ENCODE measurements around the gene CECR2. TPM values are rescaled to one million over a fixed set of nuclear protein-coding genes. Genes with fewer than 3 reads are reported as not detected.

The CECR2 gene
- total and polyA plus RNA-seq, 10 of the 15 experiments (the other 5 are each of a cell fraction or from before 2014, with no cell fraction given) = 0.01 to 0.08 (median 0.01) TPM; not detected in 7

DNA sequence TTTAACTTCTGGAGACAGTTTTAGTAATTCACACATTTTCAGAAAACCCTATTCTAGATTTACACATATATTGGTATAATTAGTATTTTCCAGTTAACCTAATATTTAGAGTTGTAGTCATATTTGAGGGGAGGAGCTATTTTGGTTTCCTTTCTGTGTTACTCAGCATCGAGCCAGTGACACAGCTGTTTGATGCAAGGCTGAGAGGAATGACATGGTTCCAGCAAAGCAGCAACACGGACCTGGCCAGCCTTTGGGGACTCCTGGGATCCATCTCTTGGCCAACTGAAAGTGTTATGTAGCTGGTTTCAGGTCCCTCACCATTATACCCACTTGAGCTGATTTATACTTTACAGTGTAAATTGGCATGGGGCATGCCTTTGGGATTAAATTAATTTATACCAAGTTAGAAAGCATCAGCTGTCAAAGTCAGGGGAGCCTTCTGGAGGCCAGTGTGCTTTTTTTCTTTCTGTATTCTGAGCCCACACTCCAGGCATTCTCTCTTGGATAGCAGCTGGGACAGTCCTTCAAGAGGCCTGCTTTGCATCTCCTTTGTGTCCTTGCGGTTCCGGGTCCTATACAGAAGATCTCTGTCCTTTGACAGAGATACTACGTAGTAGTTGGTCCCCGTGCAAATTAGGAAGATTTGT is 102.8 kb downstream of the CECR2 start (continued):
- TF ChIP-seq, protein P1, sequence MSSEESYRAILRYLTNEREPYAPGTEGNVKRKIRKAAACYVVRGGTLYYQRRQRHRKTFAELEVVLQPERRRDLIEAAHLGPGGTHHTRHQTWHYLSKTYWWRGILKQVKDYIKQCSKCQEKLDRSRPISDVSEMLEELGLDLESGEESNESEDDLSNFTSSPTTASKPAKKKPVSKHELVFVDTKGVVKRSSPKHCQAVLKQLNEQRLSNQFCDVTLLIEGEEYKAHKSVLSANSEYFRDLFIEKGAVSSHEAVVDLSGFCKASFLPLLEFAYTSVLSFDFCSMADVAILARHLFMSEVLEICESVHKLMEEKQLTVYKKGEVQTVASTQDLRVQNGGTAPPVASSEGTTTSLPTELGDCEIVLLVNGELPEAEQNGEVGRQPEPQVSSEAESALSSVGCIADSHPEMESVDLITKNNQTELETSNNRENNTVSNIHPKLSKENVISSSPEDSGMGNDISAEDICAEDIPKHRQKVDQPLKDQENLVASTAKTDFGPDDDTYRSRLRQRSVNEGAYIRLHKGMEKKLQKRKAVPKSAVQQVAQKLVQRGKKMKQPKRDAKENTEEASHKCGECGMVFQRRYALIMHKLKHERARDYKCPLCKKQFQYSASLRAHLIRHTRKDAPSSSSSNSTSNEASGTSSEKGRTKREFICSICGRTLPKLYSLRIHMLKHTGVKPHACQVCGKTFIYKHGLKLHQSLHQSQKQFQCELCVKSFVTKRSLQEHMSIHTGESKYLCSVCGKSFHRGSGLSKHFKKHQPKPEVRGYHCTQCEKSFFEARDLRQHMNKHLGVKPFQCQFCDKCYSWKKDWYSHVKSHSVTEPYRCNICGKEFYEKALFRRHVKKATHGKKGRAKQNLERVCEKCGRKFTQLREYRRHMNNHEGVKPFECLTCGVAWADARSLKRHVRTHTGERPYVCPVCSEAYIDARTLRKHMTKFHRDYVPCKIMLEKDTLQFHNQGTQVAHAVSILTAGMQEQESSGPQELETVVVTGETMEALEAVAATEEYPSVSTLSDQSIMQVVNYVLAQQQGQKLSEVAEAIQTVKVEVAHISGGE (CRISPR knock-in tag; IDR thresholded peaks at IDR 0.05) = no peak
- TF ChIP-seq SMC3 (IDR thresholded peaks at IDR 0.05; ENCODE audit: borderline replicate concordance, low read length) = no peak
- TF ChIP-seq JUND (IDR thresholded peaks at IDR 0.05; ENCODE audit: low read depth, low read length) = no peak
- TF ChIP-seq E4F1 (IDR thresholded peaks at IDR 0.05; ENCODE audit: borderline replicate concordance, partially characterized antibody) = no peak

GRCh38 chr22:17472932-17473331 is 103.7 kb downstream of the CECR2 start:
- no peaks in the 10 kb centered on the region for H3K4me1 ChIP-seq (ENCODE audit: control insufficient read depth, insufficient read depth, low read length)
- H3K4me2 ChIP-seq (ENCODE audit: control insufficient read depth, insufficient read depth) = no peak overlapping the region
- ATAC-seq (no peak), FAIRE-seq (no peak), DNase-seq (ENCODE audit: low read depth, low spot score) (no peak)
- H3K79me2 ChIP-seq (ENCODE audit: control insufficient read depth, insufficient read depth, low read length) = no peaks in the 10 kb centered on the region
- no peaks in the 10 kb centered on the region for H3K9me3 ChIP-seq (replicated peaks; ENCODE audit: control insufficient read depth, insufficient read depth, low read length)
- in situ Hi-C loops (cut with MboI) (no loop called here), intact Hi-C loops (cut with micrococcal nuclease; ENCODE audit: unreplicated experiment) (no loop called here)
- no peaks in the 10 kb centered on the region for H3K36me3 ChIP-seq (ENCODE audit: control insufficient read depth in 2 of 2, insufficient read depth in 2 of 2, low read length in 1 of 2)
- ChIA-PET RAD21 (ENCODE audit: unreplicated experiment) (no interaction called here), SMC1A (ENCODE audit: uncharacterized antibody, unreplicated experiment) (interaction anchor here (1.7 kb wide), 1 partner anchor 10 kb away, joined by 4 read pairs; no protein-coding TSS in a partner anchor), POLR2A (no interaction called here), CTCF (no interaction called here)
- no peak overlapping the region for H3K27ac ChIP-seq (ENCODE audit: control insufficient read depth, insufficient read depth)
- no peak overlapping the region for H3K4me3 ChIP-seq
- no TSS peak for BruUV-seq (replicated peaks)
- peaks cover 2 to 4% of the 10 kb centered on the region in 2 experiments for H3K27me3 ChIP-seq (replicated peaks in 1 of 2; ENCODE audit: control insufficient read depth in 2 of 2, insufficient read depth in 2 of 2, low read length in 1 of 2)
- no peak overlapping the region for H3K9ac ChIP-seq (ENCODE audit: control insufficient read depth, insufficient read depth, low read length)
- H2AFZ ChIP-seq (ENCODE audit: control insufficient read depth, low read depth, low read length) = no peak overlapping the region
- no peaks in the 10 kb centered on the region for H4K20me1 ChIP-seq (ENCODE audit: control insufficient read depth, insufficient read depth)
- 40% methylated on average over 5 of the region's 5 CpGs for WGBS (ENCODE audit: insufficient coverage, insufficient replicate concordance, low lambda C conversion rate, missing lambda C conversion rate)
- no peak for TF ChIP-seq MTA2 (IDR thresholded peaks at IDR 0.05; ENCODE audit: low read depth)
- TF ChIP-seq, protein P2, sequence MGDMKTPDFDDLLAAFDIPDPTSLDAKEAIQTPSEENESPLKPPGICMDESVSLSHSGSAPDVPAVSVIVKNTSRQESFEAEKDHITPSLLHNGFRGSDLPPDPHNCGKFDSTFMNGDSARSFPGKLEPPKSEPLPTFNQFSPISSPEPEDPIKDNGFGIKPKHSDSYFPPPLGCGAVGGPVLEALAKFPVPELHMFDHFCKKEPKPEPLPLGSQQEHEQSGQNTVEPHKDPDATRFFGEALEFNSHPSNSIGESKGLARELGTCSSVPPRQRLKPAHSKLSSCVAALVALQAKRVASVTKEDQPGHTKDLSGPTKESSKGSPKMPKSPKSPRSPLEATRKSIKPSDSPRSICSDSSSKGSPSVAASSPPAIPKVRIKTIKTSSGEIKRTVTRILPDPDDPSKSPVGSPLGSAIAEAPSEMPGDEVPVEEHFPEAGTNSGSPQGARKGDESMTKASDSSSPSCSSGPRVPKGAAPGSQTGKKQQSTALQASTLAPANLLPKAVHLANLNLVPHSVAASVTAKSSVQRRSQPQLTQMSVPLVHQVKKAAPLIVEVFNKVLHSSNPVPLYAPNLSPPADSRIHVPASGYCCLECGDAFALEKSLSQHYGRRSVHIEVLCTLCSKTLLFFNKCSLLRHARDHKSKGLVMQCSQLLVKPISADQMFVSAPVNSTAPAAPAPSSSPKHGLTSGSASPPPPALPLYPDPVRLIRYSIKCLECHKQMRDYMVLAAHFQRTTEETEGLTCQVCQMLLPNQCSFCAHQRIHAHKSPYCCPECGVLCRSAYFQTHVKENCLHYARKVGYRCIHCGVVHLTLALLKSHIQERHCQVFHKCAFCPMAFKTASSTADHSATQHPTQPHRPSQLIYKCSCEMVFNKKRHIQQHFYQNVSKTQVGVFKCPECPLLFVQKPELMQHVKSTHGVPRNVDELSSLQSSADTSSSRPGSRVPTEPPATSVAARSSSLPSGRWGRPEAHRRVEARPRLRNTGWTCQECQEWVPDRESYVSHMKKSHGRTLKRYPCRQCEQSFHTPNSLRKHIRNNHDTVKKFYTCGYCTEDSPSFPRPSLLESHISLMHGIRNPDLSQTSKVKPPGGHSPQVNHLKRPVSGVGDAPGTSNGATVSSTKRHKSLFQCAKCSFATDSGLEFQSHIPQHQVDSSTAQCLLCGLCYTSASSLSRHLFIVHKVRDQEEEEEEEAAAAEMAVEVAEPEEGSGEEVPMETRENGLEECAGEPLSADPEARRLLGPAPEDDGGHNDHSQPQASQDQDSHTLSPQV (IDR thresholded peaks at IDR 0.05) = no peak
- TF ChIP-seq NFIC (IDR thresholded peaks at IDR 0.05; ENCODE audit: low read depth, low read length) = no peak
- TF ChIP-seq BMI1 (IDR thresholded peaks at IDR 0.05; ENCODE audit: borderline replicate concordance) = no peak
- no peak for TF ChIP-seq SPI1 (IDR thresholded peaks at IDR 0.05; ENCODE audit: borderline replicate concordance, insufficient read depth, low read depth, low read length)
